NCI-H446 treated with DMSO at 0.1 percent for 48 hours (cell line): Measurements from ENCODE around the gene TSHZ2.
A peak's percentile ranks its signal among the peaks of the same experiment; 100 is the strongest.
"Not testable (repeated sequence)": the region's sequence is repeated elsewhere in the genome, so short reads cannot be mapped to it uniquely, and the experiment has no call there.

Source experiments
- DNase-seq: peaks from one replicate; lab custom pipeline; 2025; lab: John Stamatoyannopoulos, UW

TSHZ2 gene

DNA sequence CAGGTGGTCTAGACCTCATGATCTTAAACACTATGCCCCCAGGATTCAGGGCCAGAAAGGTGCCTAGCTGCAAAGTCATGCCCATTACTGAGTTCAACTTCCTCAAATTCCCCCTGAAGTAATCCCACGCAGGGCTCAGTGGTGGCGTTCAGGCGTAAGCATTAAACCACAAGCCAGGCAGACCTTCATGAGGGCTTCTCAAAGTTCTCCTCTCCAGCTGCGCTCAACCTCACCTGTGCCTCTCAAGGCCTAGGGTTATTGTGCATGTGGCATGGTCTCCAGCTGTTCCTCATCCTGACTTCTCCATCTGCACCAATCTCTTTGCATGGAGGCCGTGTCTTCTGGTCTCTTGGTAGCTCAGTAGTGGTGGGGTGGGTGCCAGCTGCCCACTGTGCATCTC lies 113.6 kb downstream of the TSHZ2 start:
- no peak for DNase-seq

DNA sequence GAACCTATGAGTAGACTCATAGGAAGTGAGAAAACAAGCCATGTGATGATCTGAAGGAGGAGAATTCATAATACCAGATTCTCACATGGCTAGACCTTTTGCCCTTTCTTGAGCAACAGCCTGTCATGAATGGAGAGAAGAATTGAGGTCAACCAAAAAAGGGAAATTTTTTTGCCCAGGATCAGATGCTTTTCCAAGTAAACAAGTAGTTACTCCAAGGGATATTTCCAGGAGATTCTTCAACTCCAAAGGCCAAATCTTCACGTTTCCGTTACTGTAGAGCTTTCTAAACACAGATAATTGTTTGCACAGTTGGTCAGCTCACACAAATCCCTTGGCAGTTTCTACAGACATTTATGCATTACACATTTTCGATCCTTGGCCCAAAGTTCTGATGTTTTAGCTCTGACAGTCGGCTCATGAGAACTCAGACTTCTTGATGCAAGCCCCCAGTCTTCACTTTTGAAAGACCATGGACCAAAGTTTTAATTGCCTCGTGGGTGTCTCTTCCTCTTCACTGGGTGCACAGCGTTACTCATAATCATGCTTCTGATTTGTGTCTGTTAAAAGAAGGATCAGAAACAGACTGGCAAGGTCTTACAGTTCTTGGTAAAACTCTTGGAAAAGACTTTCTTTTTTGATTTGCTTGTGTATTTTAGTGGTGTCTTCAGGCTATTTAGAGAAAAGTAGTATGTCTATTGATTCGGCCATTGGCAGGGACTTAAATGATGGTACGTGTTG lies 115.0 kb downstream of the TSHZ2 start:
- no peak for DNase-seq

DNA sequence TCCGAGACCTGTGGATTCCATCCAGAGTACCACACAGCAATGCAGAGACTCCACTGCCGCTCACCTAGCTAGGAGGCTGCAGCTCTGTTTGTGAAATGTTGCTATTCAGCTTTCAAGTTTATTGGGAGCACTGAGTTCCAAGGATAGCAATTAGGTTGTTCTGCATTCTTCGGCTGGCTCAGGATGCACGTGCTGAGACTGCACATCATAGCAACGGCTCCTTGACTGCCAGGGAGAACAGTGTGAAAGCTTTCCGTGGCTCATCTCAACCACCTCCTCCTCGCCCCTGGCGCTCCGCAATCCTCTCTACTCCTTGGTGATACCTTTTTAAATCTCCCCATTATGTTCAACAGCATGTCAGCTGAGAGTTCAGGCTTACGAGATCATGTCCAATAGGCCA lies 116.6 kb downstream of the TSHZ2 start:
- DNase-seq, result no peak

DNA sequence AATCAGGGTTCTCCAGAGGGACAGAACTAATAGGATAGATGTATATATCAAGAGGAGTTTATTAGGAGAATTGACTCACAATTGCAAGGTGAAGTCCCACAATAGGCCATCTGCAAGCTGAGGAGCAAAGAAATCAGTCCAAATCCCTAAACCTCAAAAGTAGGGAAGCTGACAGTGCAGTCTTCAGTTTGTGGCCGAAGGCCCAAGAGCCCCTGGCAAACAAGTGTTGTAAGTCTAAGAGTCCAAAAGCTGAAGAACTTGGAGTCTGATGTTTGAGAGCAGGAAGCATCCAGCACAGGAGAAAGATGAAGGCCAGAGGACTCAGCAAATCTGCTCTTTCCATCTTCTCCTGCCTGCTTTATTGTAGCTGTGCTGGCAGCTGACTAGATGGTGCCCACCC lies 117.7 kb downstream of the TSHZ2 start:
- DNase-seq, result not testable (repeated sequence)

DNA sequence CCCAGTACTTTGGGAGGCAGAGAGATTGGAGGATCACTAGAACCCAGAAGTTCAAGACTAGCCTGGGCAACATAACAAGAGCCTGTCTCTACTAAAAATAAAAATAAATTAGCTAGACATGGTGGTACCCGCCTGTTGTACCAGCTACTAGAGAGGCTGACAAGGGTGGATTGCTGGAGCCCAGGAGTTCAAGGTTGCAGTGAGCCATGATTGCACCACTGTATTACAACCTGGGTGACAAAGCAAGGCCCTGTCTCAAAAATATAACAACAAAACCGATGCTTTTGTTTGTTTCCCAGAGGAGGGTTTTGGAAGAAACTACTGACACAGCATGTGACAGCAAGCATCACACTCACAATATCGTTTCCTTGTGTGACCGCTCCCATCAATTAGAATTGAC lies 119.6 kb downstream of the TSHZ2 start:
- DNase-seq, result no peak

DNA sequence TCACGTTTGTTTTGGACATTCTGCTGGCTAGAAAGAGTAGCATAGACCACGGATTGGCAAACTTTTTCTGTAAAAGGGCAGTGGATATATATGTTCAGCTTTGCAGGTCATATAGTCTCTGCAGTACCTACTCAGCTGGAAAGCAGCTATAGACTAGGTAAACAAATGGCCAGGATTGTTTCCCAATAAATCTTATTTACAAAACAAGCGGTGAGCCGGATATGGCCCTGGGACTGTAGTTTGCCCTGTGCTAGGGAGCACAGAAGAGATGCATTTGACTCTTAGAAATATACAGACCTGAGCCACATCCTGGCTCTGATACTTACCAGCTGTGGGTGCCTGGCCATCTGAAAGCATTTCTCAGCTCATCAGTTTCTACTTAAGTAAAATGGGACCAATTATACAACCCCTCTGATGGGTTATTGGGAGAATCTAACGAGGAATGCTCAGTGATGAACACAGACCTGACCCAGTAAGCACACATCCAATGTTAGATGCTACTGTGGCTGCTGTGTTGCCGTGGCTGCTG lies 120.7 kb downstream of the TSHZ2 start:
- DNase-seq, result no peak

DNA sequence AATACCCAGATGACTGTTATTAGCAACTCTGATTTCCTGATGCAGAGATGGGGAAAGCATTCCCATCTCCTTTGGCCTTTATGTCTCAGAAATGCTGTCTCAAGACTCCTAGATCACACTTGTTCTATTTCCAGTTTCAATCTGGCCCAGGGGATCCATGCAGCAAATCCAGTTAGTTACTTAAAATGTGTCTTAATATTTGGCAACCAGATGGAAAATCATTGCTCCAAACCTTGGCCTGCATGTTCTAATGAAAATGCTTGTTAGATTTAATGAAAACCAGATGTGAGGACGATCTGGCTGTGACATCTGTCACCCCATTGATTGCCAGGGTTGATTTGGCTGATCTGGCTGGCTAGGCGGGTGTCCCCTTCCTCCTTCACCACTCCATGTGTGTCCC lies 125.2 kb downstream of the TSHZ2 start:
- peak; percentile 56 for DNase-seq

DNA sequence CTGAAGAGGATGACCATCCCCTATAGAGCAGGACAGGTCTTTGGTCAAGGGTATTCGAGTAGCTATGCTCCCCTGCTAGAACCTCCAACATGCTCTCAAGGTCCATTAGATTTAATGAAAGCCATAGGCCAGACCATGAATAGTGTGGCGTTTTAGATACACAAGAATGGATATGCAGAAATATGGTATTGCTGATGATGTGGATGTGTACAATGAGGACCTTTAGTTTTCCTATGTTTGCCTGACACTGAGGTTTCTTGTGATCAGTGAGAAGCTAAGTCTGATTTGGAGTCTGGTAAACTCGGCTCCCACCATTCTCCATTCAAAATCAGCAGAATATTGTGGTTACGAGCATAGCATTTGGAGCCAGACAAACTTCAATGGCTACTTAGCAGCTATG lies 125.6 kb downstream of the TSHZ2 start:
- no peak for DNase-seq

DNA sequence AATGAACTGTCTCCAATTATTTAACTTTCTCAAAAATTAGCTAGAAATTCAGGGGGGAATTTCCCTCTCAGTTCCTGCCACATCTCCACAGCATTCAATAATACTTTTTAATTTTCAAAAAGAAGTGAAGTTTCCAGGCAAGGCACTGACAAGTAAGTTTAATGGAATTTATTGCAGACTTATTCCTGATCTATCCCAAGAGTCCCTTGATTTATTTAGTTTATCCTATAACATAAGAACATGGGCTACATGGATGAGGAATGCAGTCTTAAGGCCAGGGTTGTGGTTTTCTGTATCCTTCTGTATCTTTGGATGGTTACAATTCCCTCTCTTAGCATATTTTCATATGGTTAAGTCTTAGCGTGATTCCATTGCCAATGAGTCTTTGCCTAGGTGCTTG lies 126.5 kb downstream of the TSHZ2 start:
- no peak for DNase-seq

DNA sequence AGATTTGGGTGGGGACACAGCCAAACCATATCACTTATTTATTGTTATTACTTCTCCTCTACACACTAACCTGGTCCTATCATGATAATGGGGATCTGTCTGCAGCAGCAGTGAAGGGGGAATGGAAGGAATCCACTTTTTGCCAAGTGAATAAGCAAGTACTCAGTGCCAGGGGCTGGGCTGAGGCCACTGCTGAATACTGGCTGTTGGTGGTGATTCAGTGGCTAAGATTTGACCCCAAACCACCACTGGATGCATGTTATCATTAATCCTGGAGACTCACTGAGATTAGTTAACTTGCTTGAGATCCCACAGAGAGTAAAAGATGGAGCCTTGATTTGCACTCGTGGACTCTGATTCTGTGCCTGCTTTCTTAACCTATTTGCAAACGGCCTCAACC lies 127.7 kb downstream of the TSHZ2 start:
- no peak for DNase-seq

DNA sequence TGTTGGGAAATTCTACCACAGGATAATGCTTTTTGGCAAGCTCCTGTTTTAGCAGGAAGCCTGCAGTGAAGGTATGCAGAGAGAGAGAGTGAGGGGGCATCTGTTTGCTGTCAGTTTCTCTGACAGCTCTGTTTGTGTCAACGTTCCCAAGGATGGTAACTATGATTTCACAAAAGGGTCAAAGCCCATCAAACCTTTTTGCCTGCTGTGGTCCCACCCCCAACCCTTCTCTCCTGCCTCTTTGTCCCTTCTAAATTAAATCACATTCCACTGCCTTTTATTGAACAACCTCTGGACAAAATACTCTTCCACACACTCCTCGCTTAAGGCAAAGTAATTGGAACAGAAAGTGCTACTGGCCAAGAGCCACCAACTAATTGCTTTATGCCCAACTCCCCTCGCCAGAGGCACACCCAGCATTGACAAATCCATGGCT lies 128.3 kb downstream of the TSHZ2 start:
- DNase-seq, result peak; percentile 29

DNA sequence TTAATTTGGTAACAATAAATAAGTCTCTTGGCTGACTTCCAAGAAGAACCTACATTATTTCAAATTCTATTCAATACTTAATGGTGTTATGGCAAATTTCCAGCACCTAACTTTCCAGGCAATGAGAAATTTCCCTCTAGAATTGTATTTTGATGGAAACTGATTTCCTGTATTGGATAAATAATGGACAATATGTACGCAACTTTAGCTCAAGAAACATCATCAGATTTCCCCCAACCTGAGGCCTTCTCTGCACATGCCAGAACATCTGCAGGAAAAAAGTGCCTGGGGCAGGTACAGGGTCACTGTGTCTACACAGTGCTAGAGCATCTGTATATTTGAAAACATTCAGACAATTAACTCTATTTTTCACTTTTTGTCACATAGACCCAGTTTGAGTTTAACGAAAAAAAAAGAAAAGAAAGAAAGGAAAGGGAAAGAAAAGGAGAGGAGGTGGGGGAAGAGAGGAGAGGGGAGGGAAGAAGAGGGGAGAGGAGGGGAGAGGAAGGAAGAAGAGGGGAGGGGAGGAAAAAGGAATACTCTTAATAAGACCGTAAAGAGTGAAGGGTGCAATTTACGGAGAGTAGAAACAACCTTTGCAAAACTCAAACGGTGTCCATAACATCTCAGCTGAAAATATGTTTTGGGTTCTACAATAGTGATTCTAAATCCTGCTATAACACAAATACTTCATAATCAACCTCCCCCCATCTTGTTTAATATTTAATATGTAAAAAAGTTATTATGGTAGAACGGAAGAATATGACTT lies 130.0 kb downstream of the TSHZ2 start:
- no peak for DNase-seq

DNA sequence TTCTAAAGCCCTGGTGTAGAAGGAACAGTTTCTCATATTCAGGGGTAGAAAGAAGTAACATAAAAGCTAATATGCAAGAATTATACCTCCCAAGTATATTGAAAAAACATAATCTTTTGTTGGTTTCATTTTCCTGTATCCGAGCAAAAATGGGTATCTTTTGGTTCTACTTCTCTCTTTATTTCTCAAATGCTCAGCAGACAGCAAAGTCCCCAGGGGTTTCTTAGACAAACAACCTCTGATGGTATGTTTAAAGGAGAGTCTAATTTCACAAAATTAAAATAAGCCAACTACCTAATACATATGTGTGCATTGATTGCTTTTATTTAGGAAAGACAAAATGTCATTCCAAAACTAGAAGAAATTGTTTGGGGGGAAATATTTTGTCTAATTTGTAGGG lies 131.0 kb downstream of the TSHZ2 start:
- no peak for DNase-seq

DNA sequence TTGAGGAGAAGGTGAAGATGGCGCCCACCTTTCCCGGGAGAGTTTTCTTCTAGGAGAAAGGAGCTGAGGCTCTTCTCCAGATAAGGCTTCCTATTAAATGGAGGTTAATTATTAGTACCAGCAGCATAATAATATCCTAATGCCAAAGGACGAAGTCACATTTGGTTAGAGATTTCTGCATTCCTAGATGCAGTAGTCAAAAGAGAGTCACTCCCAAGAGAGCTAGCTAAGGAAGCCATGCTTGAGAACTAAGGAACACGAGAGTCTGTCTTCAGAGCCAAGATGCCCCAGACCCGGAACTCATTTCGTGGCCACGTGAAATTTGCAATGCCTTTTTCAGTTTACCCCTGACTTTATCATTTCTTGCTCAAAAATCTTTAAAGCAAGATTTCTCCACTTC lies 132.7 kb downstream of the TSHZ2 start:
- DNase-seq, result no peak

DNA sequence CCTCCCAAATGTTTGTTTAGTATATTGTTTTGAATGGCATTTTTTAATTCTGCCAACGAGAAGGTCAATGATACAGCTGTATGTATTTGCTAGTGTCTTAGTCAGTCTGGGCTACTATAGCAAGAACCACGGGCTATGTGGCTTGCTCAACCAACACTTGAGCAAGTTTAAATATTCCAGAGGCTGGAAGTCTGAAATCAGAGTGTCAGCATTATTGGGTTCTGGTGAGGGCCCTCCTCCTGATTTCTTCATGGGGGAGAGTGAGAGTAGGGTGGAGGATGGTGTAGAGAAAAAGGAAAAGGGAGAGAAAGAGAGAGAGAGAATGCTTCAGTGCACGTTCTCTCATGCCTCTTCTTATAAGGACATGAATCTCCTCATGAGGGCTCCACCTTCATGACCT lies 144.6 kb downstream of the TSHZ2 start:
- no peak for DNase-seq

DNA sequence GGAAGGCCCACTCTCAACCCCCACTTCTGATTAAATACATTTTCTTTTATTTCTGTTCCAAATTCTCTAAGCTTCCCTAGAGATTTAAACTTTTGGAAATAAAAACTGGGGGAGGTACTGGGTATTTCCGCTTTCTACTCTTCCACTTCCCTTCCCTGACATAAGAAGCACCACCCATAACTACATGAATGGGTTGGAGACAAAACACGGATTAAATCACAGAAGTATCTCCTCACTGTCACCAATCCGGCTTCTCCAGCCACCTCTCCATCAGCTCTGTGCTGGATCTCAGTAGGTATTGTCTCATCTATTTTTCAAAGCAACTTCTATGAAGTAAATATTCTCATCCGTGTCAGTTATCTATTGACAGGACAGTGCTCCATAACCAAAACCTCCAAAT lies 150.7 kb downstream of the TSHZ2 start:
- DNase-seq, result no peak

DNA sequence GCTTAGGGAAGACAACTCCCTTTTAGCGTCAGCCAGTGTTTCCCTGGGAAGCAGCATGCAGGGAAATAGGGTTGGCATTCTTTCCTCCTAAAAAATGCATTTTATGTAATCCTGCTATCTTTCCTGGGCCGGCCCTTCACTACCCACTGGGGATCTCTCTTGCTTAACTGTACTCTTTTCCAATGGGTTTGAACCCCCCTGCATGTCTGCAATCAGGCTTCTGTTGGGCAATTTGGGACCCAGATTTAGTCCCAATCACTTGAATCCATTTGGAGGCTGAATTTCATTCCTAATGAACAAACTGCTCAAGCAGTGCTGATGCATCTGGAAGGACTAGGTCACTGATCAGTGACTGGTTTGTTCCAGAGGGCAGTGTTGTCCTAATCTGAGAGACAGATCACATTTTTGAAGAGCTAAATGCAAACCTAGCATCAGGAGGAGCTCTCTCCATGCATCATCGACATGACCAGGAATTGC lies 152.0 kb downstream of the TSHZ2 start:
- DNase-seq, result no peak

DNA sequence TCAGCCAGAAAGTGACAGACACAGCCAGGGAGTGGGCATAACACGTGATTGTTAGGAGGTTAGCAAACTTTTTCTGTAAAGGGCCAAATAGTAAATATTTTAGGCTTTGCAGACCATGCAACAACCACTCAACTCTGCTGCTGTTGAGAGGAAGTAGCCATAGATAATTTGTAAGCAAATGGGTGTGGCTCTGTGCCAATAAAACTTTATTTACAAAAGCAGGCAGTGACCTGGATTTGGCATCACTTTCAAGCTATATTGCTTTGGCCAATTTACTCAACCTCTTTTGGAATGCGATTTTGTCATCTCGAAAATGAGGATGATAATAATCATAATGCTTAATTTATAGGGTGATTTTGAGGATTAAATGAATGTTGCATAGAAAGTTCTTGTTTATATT lies 152.6 kb downstream of the TSHZ2 start:
- DNase-seq, result peak; percentile 55

DNA sequence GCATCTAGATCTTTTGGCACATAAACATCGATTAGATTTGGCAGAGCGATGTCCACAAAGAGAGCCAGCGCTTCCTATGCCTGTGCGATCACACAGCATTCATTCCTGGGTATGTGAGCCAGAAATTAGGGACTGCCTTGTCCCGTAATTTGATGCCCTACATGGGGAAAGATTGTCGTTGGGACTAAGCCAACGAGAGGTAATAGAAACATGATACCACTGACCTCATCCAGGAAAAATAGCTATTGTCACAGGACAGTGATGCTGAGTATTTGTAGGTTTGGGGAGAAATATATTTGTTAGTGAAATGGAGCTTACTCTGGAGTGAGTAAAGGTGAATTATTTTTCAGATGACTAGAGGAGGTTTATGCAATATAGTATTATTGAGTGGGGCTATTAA lies 154.0 kb downstream of the TSHZ2 start:
- DNase-seq, result peak; percentile 20

DNA sequence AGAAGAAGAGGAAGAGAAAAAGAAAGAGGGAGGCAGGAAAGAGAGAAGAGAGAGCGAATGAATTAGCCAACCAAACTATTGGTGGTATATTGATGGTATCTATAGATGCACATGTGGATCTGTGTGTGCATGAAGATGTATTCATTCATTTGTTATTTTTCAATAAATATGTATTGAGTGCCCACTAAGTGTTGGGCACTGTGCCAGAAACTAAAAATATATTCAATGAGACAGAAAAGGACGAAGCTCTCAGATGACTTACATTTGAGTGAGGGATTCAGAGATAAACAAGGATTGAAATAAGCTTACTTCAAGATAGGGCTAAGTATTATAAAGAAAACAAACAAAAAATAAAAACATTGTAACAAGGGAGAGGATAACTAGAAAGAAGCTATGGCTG lies 154.9 kb downstream of the TSHZ2 start:
- no peak for DNase-seq

DNA sequence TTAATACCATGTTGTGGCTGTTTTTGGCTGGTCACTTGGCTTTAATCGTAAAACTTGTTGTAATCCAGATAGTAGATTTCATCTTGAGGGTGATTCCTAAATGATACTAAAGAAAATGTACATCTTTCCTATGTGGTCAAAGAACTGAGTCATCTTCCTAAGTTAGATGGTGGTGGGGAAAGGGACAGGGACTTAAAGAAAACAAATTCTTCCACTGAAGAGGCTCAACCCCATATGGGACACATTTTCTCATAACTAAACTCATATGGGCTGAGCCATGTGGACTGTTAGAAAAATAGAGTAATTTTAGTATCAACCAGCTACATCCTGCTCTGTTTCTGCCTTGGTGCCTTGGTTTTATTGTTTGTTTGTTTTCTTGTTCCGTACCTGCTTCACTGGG lies 155.8 kb downstream of the TSHZ2 start:
- DNase-seq, result no peak

DNA sequence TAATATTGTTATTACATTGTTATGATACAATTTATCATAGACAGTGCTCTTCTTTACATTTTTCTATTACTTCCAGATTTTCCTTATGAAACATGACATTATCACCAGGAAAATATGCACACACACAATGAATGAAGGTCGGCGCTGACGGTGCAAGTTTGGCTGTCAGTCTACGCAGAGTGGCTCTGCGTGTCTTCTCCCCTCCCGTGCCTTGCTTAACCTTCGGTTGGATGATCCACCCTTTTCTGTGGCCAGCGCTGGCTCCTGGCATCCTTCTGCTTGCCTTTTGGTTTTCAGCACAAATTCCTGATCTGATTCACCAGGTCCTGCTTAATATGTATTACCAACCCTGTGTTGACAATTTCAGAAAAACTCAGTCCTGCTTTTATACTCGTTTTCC lies 157.4 kb downstream of the TSHZ2 start:
- DNase-seq, result no peak

DNA sequence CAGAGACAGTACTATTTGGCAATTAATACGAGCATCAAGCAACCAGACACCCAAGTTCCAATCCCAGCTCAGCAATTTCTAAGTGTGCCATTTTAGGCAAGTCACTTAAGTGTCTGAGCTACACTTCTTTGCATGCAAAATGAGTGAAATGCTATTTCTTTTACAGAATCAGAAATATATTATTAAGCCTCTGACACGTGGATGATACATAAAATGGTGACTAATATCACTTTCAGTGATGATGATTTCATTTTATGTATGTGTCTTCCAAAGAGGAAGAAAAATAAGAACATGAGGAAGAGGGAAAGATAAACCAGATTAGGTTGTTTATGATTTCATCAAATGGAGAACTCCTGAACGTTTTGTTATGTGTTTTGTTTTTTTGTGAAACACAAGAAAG lies 158.6 kb downstream of the TSHZ2 start:
- no peak for DNase-seq
